Epidermal melanocyte (primary cell): ENCODE results near the gene PTTG1IP.
A peak's percentile ranks its signal among the peaks of the same experiment; 100 is the strongest.

Experiments used
- DNase-seq: peaks from one replicate; pipeline ENCODE4 v3.0.0; 2011; ENCODE audit warnings: low spot score; ENCODE audit not compliant: insufficient read length

Gene PTTG1IP

GRCh38 chr21:44896561-44897286 lies 23.2 kb upstream of the PTTG1IP start:
- DNase-seq: no peak

DNA sequence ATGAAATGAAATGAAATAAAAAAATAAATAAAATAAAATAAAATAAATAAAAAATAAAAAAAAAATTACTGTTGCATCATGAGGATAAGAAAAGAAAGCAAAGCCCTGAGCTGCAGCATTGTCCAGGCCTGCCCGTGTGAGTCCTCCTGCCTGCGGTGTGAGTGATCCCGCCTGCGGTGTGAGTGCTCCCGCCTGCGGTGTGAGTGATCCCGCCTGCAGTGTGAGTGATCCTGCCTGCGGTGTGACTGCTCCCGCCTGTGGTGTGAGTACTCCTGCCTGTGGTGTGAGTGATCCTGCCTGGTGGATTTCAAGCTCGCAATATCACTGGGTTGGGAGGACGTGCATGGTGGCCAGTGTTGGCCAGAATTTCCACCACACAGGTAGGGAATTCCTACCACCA lies 22.4 kb upstream of the PTTG1IP start:
- no peak for DNase-seq

DNA sequence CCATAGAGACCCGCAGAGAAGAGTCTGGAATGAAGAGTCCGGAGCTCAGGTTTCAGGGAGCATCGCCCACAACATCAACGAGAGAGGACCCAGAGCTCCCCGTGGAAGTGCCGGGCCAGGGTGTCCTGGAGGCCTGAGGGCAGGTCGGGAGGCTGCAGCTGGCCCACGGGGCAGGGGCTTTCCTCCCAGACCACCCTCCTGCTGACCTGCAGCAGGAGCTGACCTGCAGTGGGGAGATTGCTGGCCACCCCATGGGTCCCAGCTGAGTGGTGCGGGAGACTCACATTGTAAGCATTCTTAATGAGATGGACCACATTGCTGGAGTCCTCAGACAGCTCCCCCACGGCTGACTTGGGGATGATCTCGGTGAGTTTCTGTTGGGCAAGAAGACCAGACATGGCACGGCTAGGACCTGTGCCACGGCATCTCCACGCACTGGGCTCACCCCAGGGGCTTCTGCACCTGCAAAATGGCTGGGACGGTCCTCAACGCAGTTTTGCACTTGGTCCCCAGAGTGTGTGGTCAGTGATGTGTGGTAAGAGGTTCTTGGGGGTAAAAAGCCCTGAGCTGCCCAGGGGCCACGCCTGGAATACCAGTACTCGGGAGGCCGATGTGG lies 21.3 kb upstream of the PTTG1IP start:
- DNase-seq: no peak

- no peak for DNase-seq
These were observed 20.6 kb upstream of the PTTG1IP start for GRCh38 chr21:44893948-44894656.

GRCh38 chr21:44893278-44893556 lies 19.7 kb upstream of the PTTG1IP start:
- DNase-seq: no peak

- peak; percentile 63 for DNase-seq
These were observed 19.2 kb upstream of the PTTG1IP start for GRCh38 chr21:44892536-44893277.

- no peak for DNase-seq
These were observed 18.6 kb upstream of the PTTG1IP start for GRCh38 chr21:44892095-44892494.

GRCh38 chr21:44891631-44892031 lies 18.1 kb upstream of the PTTG1IP start:
- no peak for DNase-seq

DNA sequence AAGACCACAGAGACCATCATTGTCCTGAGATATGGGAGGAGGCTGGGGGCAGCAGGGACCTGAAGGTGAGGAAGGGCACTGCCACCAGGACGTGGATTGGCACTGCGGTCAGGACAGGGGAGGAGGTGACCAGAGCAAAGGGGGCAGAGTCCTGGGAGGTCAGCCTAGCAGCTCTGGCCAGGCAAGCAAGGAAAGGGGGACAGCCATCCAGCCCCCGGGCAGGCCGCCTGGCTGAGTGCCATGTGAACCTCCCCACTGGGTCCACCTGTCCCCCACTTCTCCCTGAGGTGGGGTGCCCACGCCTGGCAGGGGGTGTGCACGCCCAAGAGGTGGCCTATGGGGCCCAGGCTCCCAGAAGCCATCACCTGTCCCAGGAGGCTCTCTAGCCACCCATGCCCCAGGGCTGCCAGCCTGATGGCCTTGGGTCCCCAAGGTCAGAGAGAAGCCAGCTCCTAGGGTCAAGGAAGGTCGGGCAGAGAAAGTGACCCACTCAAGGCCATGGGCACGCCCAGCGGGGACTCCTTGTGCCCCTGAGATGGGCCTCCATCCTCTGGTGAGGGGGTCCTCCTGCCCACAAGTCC lies 17.6 kb upstream of the PTTG1IP start:
- DNase-seq: no peak

DNA sequence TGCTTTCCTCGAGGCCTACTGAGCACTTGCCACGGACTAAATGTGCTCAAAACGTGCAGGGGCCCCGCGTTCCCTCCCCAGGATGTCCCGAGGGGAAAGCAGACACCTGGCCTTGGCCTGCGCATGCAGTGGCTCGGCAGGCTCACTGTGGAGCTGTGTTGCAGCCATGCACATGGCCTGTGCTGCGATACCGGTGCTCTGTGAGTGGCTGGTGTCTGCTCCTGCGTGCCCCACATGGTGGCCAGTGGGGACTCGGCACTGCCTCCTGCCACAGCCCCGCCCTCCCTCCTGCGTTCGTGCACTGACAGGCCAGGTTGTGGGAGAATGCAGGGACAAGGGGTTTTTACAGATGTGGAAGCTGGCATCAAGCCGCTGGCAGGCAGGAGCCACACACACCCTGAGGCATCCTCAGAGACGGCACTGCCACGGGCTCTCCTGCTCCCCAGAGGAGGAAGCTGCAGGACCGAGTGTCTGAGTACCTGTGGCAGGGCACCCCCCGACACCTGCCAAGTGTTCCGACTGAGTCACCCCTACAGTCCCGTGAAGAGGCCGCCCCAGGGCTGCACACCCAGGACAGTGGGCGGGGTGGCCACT lies 16.9 kb upstream of the PTTG1IP start:
- DNase-seq: no peak

DNA sequence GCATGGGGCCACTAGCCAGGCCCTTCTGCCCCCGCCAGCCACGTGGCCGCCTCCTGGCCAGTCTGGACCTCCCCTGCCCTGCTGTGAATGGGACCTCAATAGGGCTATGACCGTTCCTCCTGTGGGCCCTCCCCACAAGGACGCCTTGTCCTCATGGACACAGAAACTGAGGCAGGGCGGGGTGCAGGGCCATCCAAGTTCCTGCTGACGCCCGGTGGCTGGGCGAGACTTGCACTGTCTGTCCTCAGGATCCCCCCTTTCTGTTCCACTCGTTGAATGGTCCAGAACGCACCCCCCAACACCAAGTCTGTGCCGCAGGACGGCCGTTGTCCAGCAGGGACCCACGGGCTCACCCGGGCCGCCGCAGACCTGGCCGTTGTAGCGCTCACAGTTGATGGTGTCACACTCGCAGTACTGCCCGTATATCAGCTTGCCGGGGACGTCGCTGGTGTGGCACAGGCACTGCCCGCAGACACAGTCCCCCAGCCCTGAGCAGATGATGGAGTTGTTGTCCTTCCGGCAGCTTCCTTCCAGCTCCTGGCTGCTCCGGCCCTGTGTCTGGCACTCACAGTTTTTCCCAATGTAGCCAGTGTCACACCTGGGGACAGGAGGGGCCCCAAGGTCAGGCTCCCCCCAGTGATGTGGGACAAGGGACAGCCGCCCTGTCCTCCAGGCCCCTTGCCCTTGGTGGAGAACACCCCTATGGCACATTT lies 16.3 kb upstream of the PTTG1IP start:
- DNase-seq: no peak

DNA sequence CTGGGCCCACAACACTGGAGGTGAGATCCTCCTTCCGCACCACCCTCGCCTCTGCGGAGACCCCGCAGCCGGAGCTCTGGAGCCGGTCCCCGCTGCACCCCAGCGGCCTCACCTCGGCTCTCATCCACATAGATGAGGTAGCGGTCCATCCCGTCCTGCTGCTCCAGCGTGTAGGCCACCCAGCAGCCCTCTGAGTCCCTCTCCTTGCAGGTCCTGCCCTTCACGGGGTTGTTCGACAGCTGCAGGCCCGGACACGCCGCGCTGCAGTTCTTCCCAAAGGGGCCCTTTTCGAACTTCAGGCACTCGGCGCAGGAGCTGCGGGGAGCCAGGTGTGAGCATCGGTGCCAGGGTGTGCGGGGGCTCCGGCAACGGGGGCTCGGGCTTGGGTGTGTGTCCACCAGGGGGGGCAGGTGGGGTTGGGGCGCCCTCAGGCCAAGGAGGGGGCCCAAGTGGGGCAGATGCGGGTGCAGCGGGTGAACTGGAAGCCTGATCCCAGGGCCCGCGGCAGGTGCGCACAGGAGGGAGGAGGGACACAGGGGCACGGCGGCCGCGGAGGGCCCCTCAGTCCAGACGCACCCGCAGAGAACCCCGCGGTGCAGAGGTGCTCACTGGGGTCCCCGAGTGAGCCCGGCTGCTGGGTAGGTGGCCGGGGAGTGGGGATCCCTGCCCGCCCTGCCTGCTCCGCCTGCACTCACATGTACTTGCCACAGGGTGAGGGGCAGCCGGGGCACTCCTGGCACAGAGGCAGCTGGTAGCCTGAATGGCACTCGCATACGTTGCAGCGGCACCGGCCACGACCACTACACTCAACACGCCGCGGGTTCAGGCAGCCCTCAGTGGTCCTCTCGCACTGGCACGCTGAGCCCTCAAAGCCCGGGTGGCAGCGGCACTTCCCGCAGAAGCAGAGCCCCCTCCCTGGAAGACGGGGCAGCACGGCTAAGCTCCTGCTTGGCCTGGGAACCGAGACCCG lies 15.4 kb upstream of the PTTG1IP start:
- no peak for DNase-seq

GRCh38 chr21:44887807-44888580 lies 14.5 kb upstream of the PTTG1IP start:
- DNase-seq: no peak

DNA sequence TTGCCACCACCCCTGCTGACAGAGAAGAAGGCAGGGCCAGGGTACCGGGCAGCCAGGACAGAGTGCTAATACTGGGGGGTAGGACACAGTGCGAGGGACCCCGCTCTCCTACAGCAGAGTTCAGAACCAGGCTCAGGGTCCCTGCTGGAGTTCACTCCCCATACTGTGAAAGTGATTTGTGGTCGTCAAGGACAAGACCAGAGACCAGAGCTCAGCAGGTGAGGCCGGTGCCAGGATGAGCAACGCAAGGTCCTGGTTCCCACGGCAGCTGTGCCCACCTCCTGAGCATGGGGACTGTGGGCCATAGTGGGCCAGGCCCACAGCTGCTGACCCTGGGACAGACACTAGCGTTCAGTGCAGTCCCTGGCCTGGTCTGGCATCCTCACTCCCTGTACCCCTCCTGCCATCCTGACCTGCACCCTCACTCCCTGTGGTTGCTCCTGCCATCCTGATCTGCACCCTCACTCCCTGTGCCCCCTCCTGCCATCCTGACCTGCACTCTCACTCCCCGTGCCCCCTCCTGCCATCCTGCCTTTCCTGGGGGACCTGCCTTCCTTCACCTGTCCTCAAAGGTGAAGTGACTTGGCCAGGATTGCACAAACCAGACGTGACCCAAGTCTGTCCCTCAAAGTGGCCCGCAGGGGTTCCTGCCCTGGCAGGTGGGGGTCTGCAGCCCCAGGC lies 13.8 kb upstream of the PTTG1IP start:
- no peak for DNase-seq

- DNase-seq: no peak
These were observed 12.9 kb upstream of the PTTG1IP start for GRCh38 chr21:44886113-44887075.

- no peak for DNase-seq
These were observed 12.1 kb upstream of the PTTG1IP start for GRCh38 chr21:44885615-44886014.

DNA sequence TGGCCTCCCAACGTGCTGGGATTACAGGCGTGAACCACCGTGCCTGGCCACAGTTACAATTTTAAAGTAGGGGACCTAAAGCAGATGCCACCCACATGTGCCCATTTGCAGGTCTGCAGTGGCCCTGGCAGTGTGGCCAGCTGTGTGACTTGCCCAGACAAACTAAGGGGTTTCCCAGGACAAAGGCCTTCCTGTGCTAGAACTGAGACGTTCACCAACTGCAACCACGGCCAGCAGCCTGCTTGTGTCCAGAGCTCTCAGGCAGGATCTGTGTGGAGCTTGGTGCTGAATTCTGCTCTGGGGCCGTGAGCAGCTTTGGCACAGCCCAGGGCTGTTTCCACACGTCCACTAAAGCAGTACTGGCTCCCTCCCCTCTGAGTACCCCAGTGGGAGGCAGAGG lies 10.6 kb upstream of the PTTG1IP start:
- no peak for DNase-seq
